C4-2B (cell line): ENCODE results near the gene AGBL3.
"Not testable (repeated sequence)": the region's sequence is repeated elsewhere in the genome, so short reads cannot be mapped to it uniquely, and the experiment has no call there.

Experiments used
- H3K27ac ChIP-seq: fragments of 450-650 bp; 2 replicates; pipeline ENCODE4 v1.5.1; 2017
- CTCF ChIP-seq: fragments of 450-650 bp; conservative IDR thresholded peaks from 2 replicates; pipeline ENCODE4 v1.5.1; 2017; ENCODE audit warnings: mild to moderate bottlenecking
- ZFX ChIP-seq: fragments of 450-650 bp; IDR thresholded peaks from 2 replicates; pipeline ENCODE4 v1.6.1; 2017

The AGBL3 gene

GRCh38 chr7:135168489-135169140, 182.3 kb downstream of the AGBL3 start:
- peak overlapping the region; percentile 97 for H3K27ac ChIP-seq
- TF ChIP-seq CTCF (no peak), ZFX (no peak)

- no peak for TF ChIP-seq ZFX
- peak; percentile 74 for TF ChIP-seq CTCF
- H3K27ac ChIP-seq: peak overlapping the region; percentile 97
Observed at GRCh38 chr7:135169141-135169963, 183.0 kb downstream of the AGBL3 start.

- peak overlapping the region; percentile 97 for H3K27ac ChIP-seq
- no peak for TF ChIP-seq CTCF
- TF ChIP-seq ZFX: no peak
Observed at GRCh38 chr7:135169964-135170273, 183.6 kb downstream of the AGBL3 start.

- peak within 1 kb of the TSS; percentile 97 for H3K27ac ChIP-seq
- peak; percentile 94; the same call in 1 of the 2 replicates for TF ChIP-seq ZFX
- peak; percentile 98 for TF ChIP-seq CTCF
Observed at GRCh38 chr7:135170274-135170997, 184.1 kb downstream of the AGBL3 start, which contains the start of gene CYREN. Gene CYREN, minus strand, starts transcription at chr7:135170707. Its CDS starts 1,785 bp downstream, at chr7:135168922.

GRCh38 chr7:135170998-135171481, 184.7 kb downstream of the AGBL3 start:
- peak overlapping the region; percentile 97 for H3K27ac ChIP-seq
- peak; percentile 16 for TF ChIP-seq CTCF

GRCh38 chr7:135171581-135172291, 185.4 kb downstream of the AGBL3 start:
- H3K27ac ChIP-seq: peak overlapping the region; percentile 97; the same call in 1 of the 2 replicates

- H3K27ac ChIP-seq: not testable (repeated sequence)
Observed at GRCh38 chr7:135173916-135174315, 187.6 kb downstream of the AGBL3 start.

- TF ChIP-seq ZFX (no peak), CTCF (no peak)
- no peak overlapping the region for H3K27ac ChIP-seq
Observed at GRCh38 chr7:135174941-135175340, 188.6 kb downstream of the AGBL3 start.
